GM19372 (cell line): ENCODE data around the gene LY6G6D.
"Not testable (repeated sequence)": the region's sequence is repeated elsewhere in the genome, so short reads cannot be mapped to it uniquely, and the experiment has no call there.

Source experiments
- ATAC-seq: cut with Tn5 transposase; IDR thresholded peaks from one replicate; pipeline ENCODE4 v1.9.1; 2021; ENCODE audit warnings: mild to moderate bottlenecking, low read depth, moderate library complexity; ENCODE audit not compliant: unreplicated experiment

LY6G6D gene

DNA sequence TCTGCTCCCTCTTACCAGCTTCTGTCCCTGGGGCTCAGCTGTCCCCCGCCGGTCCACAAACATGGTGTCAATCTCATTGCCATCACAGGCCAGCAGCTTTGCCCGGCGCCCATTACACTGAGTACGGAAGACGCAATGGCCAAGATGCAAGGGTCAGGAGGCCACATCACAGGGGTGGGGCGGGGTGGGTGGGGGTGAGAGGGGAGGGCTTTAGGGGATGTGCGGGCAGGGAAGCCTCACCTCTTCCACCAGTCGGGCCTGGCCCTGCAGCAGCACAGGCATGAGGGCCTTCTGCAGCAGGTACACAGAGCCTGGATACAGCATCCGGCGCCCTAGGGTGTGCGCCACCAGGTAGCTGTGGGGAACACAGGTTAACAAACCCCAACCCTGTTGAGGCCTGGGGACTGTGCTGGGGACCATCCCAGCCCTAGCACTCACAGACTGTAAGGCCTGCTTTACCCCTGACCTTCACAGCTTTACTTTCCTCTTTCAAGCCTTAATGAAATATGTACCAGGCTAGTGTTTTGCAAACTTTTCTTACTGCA, 23.5 kb upstream of the LY6G6D start:
- ATAC-seq: no peak

DNA sequence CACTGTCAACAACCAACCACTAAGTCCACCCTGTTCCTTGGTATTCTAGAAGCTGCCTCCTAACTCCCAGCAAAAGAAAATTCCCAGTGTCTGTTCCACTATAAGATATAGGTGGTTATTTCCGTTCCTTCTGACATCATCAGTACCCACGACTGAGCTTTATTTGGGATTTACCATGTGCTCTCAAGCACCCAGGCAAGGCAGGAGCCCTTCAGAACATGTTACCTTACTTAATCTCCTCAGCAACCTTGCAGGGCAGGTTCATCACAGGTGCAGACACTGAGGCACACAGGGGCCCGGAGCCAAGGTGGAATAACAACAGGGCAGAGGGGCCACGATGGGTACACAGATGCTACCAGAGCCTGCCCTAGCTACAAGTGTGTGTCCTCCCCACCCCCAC, 22.8 kb upstream of the LY6G6D start:
- no peak for ATAC-seq

DNA sequence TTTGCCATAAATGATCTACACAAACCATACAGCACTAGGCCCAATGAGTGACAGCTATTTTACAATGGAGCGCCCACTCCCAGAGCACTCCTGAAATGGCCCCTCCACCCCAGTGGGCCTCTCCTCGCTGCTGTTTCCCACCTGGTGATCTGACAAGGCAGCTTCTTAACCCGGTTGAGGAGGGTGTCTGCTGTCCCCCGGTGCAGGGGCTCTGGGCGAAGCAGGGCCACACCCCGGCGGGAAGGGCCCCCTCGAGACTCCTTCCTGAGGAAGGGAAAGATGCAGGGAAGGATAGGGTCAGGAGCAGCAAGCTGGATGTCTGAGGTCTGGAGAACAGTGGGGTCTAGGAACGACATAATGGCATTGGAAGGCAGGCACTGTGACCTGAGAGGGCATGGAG, 22.3 kb upstream of the LY6G6D start:
- no peak for ATAC-seq

DNA sequence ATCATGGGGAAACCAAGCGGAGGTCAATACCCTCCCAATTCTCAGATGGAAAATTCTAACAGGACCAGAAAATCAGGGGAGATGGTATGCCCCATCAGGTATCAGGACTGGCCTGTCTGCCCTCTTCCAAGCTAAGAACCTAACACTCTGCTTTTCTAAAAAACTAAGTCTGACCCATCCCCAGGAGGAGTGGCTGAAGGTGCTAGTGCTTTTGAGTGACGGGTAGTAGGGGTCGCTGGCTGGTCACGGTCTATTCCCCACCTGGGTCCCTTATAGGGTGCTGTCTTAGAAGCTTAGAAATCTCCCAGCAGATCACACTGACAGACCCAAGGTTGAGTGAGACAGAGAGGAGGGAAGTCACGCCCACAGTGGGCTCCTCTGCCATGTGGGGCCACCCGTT, 21.6 kb upstream of the LY6G6D start:
- no peak for ATAC-seq

DNA sequence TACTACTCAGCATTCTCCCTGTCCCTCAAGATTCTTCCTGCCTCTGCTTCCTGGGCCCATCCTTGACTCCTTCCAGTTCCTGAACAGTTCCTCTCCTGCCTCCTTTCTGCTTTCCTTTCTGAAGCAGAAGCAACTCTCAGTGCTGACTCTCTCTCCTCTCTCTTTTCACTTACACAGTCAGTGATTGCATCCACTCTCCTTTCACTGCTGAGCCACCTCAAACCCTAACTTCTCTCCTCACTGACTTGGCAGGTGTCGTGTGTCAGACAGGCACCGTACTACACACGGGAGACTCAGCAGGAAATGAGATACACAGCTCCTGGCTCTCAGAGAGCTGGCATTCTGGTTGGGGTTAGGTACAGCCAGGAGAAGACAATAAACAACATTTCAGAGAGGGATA, 17.6 kb upstream of the LY6G6D start:
- no peak for ATAC-seq

DNA sequence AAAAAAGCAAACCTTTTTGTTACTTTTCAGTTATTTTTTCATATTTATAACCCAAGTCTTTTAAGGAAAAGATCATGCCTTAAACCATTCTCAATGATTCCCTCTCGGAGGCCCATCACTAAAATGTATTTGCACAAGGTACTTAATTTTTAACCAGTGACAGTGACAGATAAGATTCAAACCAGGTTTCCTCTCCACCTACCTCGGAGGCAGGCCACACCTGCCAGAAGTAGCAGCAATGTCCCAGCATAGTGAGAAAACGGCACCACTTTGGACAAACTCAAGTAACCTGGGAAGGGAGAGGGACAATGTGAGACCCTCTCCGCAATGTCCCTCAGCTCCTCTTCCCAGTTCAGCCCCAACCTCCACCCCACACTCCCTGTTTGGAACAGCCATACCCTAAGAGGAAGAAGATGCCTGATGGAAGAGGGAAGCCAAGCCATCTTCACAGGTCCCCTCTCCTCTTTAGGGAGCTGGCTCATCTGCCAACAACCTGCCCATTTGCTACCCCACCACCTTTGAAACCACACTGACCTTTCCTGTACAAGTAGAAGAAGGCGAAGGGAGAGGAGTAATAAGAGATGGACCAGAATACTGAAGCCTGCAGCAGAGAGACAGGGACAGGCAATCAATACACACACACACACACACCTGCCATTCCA, 14.3 kb upstream of the LY6G6D start:
- ATAC-seq: no peak

DNA sequence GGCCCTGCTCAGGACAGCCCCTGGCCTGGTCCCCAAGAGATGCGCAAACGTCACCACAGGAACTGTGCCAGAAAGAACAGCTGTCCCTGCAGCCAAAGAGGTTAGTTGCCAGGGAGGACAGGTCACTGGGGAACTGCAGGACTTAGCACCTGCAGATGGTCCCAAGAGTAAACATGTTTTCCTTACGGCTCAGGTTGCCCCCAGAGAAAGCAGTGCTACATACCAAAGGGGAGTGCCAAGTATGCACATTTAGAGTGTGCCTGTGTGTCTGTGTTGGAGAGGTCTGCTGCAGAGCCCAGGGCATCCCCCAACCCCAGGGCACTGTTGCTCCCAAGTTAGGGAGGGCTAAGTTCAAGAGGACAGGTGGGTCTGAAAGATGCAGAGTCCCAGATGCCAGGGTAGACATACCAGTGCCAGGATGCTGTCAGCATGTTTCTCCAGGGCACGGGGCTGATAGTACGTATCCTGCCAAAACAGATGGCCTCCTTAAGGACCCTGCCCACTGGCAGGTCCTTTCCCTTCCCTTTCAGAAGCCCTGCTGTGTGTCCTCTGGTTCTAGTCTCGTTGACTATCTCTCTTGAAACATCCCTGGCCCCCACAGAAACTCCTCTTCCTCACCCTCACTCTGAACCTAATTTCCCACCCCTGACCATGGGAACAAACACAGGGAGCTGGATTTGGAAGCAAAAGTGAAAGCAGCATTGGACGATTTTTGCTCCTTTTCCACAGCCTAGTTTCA, 13.3 kb upstream of the LY6G6D start:
- no peak for ATAC-seq

DNA sequence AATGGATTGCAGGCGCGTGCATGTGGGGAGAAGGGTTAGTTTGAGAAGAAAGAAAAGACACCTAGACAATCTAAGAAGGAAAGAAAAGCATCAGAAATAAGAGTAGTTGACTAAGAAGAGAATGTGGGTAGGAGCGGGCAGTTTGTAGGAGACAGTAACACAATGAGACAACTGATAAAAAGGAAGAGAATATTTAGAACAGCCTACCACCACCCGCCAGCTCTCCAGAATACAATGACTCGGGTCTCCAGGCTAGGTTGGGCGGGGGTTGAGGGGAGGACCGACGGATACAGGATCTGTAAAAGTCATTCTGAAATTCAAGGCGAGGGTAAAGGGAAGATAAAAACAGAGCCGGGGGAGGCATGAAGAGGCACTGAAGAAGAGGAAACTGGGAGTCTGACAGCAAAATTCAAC, 12.7 kb upstream of the LY6G6D start:
- no peak for ATAC-seq

DNA sequence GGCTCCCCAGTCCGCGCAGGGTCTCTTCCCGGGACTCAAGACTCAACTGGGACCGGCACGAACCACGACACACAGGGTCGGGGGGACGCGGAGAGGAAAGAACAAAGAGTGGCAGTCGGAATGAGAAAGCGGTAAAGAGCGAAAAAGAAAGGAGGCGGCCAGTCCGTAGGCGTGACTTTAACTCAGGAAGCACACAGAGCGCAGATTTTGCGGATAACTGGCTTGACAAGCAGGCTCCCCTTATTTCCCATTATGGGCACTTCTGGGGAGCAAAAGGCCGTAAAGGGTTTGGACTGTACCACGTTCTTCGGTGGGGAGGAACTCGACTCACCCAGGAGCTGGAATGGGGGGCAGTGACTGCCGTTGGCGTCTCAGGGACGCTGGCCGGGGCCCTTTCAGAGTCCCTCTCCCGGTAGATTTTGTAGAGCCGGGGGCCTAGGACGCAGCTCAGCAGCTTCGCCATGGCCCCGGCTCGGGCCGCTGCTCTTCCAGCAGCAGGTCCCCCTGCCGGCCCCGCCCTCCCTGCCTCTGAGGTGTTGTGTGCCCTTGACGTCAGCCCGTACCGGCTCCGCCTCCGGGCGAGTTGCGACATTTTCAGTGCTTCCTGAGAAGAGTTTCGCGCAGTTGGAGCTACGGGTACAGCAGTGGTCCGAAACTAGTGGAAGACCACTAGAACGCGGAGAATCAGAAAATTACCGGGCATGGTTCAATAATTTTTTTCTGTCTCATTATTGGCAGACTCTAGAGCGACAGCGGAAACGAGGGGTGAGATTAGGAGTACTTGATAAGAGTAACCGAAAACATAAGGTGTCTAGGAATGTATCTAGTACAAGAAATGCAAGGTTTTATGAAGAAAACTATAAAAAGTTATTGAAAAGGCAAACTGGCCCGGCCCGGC, 12.1 kb upstream of the LY6G6D start, which contains the start of gene ABHD16A:
Gene ABHD16A, minus strand, starts transcription at position 506 of the 898 bp plus-strand sequence. Its CDS starts 43 bp downstream, at position 463.
- peak; percentile 93 for ATAC-seq

DNA sequence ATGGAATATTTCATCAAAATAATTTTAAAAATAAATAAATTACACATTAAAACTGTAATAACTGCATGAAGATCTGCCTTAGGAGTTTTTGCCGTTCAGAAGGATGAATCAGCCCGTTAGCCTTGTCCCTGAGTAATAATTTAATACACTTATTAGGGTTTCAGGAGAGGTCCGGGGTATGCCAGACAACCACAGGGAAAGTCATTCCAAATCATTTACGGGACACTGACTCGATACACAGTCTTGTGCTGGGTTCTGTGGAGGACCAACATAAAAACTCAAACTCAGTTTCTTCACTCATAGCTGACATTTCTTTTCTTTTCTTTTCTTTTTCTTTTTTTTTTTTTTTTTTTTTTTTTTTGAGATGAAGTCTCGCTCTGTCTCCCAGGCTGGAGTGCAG, 9.2 kb upstream of the LY6G6D start:
- no peak for ATAC-seq

DNA sequence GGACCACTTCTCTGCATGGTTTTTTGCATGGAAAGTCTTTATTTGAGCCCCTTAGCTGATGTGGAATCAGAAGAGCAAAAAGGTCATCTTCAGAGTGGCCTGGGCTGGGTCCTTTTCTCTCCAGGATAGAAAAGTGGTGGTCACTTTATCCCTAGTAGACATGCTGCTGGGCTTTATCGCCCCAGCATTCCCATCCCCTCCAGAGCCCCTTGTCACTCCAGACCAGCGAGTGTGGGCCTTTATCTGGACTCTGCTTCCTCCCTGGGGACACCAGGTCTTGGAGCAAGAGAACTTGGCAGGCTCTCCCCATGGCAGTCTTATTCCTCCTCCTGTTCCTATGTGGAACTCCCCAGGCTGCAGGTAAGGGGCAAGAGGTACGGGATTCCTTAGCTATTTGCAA, 8.5 kb upstream of the LY6G6D start, which contains the start of gene LY6G6F:
Gene LY6G6F, plus strand, starts transcription at position 268 of the 400 bp plus-strand sequence. Its CDS starts 41 bp downstream, at position 309.
- ATAC-seq: no peak

DNA sequence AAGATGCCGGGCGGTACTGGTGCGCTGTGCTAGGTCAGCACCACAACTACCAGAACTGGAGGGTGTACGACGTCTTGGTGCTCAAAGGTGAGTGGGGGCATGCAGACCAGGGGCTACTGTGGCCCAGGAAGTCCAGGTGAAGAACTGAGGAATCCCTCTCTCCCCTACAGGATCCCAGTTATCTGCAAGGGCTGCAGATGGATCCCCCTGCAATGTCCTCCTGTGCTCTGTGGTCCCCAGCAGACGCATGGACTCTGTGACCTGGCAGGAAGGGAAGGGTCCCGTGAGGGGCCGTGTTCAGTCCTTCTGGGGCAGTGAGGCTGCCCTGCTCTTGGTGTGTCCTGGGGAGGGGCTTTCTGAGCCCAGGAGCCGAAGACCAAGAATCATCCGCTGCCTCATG, 7.4 kb upstream of the LY6G6D start:
- ATAC-seq: no peak

DNA sequence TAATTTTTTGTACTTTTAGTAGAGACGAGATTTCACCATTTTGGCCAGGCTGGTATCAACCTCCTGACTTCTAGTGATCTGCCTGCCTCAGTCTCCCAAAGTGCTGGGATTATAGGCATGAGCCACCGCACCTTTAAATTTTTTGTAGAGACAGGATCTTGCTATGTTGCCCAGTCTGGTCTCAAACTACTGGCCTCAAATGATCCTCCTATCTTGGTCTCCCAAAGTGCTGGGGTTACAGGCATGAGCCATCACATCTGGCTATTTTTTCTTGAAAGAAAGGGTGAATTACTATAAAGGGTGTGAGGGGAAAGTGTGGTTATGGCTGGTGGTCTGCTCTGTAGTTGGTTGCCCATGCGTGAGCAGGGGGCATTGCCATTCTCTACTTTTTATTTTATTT, 6.9 kb upstream of the LY6G6D start:
- no peak for ATAC-seq

DNA sequence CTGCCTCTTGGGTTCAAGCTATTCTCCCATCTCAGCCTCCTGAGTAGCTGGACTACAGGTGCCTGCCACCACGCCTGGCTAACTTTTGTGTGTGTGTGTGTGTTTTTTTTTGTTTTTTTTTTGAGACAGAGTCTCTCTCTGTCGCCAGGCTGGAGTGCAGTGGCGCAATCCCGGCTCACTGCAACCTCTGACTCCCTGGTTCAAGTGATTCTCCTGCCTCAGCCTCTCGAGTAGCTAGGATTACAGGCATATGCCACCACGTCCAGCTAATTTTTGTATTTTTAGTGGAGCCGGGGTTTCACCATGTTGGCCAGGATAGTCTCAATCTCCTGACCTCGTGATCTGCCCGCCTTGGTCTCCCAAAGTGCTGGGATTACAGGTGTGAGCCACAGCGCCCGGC, 6.0 kb upstream of the LY6G6D start:
- ATAC-seq: not testable (repeated sequence)

DNA sequence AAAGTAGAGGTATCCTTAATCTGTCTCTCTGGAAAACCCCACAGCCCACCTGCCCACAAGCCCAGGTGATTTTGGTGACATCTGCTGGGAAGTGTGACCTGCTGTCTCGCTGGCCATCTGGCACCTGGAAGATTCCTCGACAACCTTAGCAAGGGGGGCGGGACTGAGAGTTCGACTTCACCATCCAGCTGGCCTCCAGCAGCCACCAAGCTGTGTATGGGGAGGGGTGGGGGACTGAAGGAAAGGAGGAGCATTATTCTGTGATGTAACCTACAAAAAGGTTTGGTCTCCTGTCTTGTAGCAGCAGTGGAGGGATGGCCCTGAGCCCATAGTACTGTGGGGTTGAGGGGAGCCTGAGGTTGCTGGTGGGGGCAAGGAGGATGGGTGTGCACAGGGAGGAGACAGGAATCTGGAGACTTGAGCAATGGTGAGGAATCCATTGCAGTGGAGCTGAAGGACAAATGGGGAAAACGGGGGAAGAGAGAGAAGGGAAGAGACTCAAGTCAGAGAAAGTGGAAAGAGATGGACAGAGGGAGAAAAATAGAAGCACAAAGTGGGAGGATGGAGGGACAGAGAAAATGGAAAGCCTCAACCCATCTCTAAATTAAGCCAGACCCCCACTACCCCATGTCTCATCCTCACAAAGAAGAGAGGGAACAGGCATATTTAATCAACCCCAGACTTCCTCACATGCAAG, 4.5 kb upstream of the LY6G6D start:
- ATAC-seq: no peak

DNA sequence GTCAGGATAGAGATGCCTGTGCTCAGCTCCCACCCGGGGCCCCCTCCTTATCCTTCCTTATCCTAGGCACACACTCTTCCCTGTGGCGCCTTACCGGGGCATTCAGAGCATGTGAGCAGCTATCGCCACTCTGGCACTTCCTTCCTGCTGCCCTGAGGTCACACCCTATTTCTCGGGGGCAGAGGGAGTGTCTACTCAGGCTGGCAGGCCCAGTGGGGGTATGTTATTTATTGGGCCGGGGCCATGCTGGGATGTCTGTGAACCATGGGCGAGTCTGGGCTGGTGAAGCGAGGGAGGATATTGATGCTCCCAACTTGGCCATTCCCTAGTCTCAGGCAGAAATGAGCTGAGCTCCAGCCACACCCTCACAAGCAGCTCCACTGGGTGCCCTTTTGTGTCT, 3.9 kb upstream of the LY6G6D start:
- ATAC-seq: no peak

DNA sequence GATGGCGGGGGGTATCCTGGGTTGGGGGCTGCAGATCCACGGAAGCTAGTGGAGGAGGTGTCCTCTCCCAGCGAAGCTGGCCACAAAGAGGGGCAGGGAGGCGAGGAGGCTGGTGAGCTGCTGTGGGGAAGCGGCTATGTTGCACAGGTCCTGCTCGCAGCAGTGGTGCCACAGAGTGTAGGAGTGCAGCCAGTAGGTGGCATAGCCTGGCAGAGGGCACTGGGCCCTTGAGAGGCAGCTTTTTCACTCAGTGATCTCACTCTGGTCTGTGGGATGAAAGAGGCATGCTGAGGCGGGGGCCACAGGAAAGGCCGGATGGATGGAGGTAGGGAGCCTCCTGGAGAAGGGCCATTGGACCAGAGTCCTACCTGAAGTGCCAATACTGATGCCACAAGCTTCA, 2.9 kb upstream of the LY6G6D start:
- ATAC-seq: no peak

DNA sequence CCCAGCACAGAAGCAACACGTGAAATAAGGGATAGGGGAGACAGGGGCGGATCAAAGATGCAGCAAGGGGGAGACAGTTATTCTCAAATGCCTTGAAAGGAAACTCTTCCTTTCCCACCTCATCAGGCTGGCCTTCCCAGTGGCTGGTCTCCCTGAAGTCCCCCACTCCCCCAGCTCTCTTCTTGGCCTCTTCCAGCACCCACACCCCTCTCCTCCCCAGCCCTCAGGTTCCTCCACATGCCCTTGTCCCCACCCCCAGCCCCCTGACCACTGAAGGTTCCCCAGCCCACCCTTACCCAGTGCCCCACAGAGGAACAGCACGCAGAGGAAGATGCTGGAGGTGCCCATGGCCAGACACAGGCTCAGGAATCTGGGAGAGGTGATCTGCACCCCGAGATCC, 1.7 kb upstream of the LY6G6D start:
- ATAC-seq: no peak

DNA sequence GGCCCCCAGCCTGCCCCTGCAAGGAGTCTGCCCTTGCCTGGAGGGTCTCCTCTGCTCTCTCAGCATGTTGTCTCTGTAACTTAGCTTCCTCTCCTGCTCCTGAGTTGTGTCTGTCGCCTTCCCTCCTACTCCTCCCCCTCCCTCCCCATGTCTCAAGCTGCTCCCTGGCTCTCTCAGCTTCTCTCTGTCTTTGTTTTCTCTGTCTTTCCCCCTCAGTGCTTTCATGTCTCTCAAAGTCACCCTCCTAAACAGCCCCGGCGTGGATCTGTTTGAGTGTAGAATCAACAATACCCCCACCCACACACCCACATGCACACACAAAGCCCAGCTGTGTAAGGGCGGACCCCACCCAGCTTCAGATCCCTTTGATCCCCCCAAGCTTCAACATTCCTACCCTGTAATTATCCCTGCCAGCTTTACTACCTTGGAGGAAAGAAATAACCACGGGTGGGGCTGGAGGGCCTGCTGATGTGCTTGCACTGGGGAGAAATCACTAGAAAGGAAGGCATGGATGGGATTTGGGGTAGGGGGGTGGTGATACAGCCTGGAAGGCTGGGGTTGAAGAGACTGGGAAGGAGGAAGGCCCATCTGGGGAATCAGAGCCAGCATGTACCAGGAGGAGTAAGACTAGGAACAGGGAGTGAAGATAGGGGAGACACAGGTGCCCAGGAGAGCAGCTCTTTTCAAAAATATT, 1.0 kb upstream of the LY6G6D start:
- no peak for ATAC-seq
